ENCODE measurements around the gene IGSF21.

- TF ChIP-seq, protein P1, sequence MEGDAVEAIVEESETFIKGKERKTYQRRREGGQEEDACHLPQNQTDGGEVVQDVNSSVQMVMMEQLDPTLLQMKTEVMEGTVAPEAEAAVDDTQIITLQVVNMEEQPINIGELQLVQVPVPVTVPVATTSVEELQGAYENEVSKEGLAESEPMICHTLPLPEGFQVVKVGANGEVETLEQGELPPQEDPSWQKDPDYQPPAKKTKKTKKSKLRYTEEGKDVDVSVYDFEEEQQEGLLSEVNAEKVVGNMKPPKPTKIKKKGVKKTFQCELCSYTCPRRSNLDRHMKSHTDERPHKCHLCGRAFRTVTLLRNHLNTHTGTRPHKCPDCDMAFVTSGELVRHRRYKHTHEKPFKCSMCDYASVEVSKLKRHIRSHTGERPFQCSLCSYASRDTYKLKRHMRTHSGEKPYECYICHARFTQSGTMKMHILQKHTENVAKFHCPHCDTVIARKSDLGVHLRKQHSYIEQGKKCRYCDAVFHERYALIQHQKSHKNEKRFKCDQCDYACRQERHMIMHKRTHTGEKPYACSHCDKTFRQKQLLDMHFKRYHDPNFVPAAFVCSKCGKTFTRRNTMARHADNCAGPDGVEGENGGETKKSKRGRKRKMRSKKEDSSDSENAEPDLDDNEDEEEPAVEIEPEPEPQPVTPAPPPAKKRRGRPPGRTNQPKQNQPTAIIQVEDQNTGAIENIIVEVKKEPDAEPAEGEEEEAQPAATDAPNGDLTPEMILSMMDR (IDR thresholded peaks at IDR 0.05; ENCODE audit: extremely low read depth in 1 of 2, insufficient read depth in 1 of 2, low read depth in 1 of 2, low read length in 2 of 2), result no peak
- TF ChIP-seq POLR2AphosphoS5 (IDR thresholded peaks at IDR 0.05; ENCODE audit: insufficient read depth, low read depth, low read length) (no peak), EZH2 (IDR thresholded peaks at IDR 0.05; ENCODE audit: borderline replicate concordance, low read depth, low read length, severe bottlenecking) (no peak), POLR2A (IDR thresholded peaks at IDR 0.05; ENCODE audit: low read depth, low read length) (no peak), JUN (IDR thresholded peaks at IDR 0.05; ENCODE audit: borderline replicate concordance, insufficient read depth, insufficient read length, low read depth) (no peak), MAX (IDR thresholded peaks at IDR 0.05; ENCODE audit: insufficient read depth, insufficient read length) (no peak), MYC (IDR thresholded peaks at IDR 0.05; ENCODE audit: low read depth, low read length) (no peak), GATA2 (IDR thresholded peaks at IDR 0.05; ENCODE audit: insufficient read depth, insufficient read length, low read depth, low read length) (no peak)
These were observed 138.9 kb downstream of the IGSF21 start for GRCh38 chr1:18246543-18246942.
